ENCODE measurements around the gene ASTN1.

ASTN1 gene

DNA sequence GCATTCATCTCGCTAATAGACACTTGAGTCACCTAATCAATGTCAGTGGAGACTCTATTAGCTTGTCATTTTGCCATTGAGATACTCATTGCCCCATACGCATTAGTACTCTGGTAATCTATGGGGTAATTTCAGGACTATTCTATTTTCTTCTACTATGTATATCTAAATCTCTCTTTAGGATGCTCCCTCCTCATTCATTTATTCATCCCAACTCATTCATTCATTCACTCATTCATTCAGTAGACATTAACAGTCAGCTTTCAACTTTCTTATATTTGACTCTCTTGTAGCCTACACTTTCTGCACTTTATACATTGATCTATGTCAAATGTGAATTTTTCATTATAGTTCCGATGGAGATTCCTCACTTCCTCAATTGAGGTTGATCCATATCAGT, 170.9 kb downstream of the ASTN1 start:
- DNase-seq (ENCODE audit: low read depth in 2 of 2), result no peak

DNA sequence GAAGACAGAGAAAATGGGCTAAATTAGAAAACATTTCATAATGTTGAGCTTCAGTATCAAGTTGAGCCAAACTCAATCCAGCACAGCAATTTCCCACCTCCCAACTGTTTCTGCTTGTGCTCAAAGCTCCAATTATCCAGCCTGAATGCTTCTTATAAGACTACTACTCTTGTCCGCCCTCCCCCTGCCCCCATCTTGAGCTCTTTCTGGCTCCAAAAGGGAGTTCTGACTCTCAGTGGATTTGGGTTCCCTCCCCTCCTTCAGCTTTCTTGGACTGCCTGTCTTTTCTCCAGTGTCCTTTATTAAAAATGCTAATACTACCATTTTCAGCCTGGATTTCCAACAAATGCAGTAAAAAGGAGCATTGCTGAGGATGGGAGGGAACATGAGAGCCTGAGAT, 174.8 kb downstream of the ASTN1 start:
- DNase-seq (ENCODE audit: low read depth in 2 of 2), result no peak

DNA sequence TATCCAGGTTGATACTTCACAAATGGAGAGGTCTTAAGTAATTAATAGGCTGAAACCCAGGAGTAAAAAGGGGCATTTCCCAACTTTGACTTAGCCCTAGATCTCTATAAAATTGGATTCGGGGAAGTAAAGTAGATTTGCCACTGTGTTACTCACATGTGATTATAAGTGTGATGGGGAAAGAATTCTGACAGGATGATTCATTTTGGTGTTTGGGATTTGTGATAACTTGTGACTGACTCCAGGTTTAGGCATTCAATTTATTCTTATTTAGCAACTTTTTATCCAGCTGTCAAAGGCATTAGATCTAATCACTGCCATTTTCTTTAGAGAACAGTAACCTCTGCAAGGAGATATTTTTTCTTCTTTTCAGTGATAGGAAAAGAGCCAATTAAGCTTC, 175.5 kb downstream of the ASTN1 start:
- no peak for DNase-seq (ENCODE audit: low read depth in 2 of 2)

DNA sequence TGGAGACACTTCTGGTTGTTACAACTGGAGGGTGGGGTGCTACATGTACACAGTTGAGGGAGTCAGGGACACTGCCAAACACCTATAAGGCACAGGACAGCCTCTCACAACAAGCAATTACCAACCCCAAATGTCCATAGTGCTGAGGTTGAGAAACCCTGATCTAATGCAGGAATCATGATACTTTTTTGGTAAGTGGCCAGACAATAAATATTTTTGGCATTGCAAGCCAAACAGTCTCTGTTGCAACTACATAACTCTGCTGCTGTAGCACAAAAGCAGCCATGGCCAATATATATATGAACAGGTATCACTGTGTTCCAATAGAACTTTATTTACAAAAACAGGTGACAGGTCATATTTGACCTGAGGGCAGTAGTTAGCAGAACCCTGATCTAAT, 177.5 kb downstream of the ASTN1 start:
- DNase-seq (ENCODE audit: low read depth in 2 of 2), result no peak

DNA sequence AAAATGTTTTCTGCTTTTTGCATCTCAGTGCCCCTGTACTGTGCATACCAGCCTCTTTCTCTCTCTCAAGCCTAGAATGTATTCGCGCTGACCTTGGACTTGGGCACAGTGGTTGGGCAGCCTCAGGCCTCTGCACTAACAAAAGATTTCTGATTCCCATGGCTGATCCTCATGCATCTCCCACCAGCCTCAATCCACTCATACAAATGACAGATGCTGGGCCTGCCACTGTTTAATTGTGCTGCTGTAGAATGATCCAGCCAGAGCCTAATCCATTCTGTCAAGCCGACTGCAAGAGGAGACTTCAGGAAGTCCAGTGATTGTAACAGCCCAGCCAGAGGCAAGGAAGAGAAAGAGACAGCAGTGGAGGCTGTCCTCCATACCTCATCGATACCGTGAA, 180.8 kb downstream of the ASTN1 start:
- DNase-seq (ENCODE audit: low read depth in 2 of 2), result no peak

DNA sequence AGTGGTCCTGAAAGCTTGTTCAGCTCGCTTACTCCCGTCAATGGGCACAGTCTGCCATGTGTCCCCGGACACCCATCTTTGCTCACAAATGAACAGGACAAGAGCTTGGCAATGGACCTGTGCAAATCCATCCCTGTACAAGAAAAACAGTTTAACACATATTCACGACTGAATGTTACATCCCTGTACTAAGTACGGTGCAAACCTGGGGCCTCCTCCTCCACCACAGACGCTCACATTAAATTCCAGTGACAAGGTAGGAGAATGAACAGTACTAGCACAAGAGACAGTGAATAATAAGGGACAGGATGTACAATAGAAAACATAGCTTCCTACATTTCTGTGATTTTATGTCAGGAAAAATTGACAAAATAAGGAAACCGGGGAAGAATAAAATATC, 187.7 kb downstream of the ASTN1 start:
- DNase-seq (ENCODE audit: low read depth in 2 of 2), result no peak

DNA sequence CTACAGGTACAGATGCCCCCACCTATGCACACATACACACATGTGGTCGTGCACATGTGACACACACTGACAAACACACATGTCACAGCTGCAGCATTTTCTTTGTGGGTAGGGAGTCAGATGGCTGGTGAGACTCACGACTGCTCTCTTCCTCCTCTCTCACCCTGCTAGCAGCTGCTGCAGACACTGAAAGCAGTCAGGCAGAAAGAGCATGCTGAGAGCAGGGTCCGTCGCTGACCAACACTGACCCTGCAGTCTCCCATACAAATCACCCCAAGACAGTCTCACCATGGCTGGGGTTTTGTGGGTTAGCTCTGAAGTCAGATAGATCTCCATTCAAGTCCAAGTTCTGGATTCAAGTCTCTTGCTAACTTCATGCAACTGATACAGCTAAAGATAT, 188.3 kb downstream of the ASTN1 start:
- no peak for DNase-seq (ENCODE audit: low read depth in 2 of 2)

DNA sequence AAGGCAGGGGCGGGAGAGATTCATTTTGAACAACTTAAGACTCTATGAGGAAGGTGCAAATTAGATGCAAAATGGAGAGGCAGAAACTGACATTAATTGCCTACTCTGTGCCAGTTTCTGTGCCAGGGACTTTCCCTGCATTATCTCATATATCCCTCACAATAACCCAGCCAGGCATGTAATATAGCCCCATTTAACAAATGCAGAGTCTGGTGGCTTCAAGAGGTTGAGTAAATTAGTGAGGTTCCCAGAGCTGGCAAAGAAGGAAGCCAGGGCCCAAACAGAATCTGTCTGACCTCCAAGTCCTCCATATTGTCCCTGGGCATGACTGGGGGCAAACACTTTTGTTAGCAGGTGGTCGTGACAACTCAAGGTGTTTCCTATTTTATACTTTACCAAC, 199.8 kb downstream of the ASTN1 start:
- DNase-seq (ENCODE audit: low read depth in 2 of 2), result no peak

DNA sequence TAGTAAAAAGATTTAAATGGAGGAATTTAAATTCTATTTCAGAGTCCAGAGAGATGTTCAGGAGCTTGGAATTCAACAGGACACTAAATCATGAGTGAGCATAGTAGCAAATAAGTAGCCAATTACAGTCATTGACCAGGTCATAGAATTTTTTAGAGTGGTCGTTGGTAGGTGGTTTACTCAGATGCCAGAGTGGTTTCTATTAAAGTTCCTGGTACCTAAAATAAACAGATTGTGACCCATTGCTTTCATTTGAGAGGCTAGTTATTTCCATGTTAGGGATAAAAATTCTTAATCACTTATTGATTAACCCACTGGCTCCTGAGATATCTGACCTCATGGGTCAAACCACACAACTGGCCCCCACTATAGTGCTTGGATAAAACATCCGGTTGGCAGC, 201.3 kb downstream of the ASTN1 start:
- no peak for DNase-seq (ENCODE audit: low read depth in 2 of 2)

DNA sequence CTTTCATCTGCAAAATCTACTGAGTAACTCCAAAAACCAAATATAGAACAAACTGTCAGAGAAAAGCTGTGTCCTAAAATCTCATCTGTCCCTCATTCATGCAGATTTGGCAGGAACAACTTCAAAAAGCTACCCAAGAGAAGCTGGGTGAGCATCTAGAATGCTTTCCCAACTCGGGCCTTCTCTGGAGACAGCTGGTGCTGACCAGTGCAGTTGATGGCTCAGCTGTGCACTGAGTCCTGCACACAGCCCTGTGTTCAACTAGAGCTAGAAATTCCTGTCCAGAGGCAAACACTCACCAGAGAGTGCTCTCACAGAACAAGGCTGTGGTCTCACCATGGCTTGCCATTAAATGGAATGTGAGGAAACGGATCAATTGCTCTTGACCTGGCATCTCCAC, 202.8 kb downstream of the ASTN1 start:
- no peak for DNase-seq (ENCODE audit: low read depth in 2 of 2)

DNA sequence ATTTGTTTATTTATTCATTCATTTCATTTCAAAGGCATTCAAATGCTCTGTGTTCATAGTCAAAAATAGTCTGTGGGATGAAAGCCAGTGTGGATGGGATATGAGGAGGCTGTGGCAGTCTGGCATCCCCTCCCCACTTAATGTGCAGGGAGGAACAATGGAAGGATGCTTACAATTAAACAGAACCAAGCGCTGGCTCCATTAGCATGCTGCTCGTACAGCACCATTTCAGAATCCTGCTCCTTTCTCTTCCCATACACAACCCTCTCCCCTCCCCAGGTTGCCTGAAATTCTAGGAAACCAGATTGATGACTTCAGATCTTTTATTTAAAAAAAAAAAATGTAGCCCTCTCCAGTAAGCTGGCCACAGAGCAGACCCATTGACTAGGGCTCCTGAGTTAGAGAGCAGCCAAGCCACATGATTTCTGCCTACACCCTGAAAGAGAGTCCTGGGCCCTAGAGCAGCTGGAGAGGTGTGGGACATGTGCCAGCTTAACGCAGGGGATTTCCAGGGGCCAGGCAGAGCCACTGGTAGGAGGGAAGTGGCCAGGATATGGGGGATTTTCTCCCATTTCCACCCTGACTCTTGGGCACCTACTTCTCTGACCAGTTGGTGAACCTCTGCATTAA, 205.2 kb downstream of the ASTN1 start:
- DNase-seq (ENCODE audit: low read depth in 2 of 2), result no peak

DNA sequence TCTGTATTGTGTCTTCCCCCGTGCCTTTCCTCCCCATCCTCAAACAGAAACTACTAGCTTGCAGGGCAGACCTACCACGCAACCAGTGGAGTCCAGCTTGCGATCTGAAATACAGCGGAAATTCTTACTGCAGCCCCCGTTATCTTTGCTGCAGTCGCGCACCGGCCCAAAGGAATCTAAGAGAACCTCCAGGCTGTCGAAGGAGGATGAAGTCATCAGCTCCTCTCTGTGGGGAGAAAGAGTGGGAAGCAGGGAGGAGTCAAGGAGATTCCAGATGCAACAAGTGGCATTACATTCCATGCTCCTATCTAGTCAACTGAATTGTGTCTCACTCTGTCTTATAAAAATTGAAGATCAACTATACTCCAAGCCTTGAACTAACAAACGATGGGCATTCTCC, 206.9 kb downstream of the ASTN1 start:
- DNase-seq (ENCODE audit: low read depth in 2 of 2), result no peak

DNA sequence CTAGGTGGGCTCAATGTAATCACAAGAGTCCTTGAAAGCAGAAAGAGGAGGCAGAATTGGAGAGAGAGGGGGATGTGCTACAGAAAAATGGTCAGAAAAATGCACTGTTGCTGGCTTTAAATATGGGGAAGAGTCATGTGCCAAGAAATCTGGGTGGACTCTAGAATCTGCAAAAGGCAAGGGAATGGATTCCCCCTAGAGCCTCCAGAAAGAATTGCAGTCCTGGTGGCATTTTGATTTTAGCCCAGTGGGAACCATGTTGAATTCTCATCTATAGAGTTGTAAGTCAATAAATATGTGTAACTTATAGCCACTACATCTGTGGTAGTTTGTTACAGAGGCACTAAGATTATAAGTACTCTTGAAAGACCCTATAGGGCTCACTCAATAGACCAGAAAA, 210.3 kb downstream of the ASTN1 start:
- no peak for DNase-seq (ENCODE audit: low read depth in 2 of 2)

DNA sequence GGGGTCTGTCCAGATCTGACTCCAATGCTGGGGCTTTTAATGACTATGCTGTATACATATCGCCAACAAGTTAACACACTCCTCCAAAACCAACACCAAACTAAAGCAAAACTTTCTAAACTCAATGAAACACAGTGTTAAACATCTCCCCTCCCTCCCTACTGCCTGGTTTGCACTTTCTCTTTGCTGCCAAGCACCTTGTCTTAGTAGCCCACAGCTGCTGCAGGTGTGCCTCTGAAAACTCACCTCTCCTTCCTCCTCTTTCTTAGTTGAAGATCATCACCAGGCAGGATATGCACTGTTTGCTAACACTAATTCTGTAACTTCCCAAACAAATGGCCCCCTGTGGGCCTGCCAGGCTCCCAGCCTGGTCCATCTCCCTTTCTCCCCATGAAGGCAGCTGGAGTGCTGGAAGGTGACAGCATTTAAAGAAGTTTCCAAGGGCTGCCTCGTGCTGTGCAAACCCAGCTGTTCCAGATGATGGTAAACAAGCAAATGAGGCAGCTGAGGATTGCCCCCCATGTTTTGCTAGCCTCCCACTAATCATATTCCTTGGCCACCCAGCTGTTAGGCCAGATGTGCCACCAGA, 213.7 kb downstream of the ASTN1 start:
- DNase-seq (ENCODE audit: low read depth in 2 of 2), result no peak

DNA sequence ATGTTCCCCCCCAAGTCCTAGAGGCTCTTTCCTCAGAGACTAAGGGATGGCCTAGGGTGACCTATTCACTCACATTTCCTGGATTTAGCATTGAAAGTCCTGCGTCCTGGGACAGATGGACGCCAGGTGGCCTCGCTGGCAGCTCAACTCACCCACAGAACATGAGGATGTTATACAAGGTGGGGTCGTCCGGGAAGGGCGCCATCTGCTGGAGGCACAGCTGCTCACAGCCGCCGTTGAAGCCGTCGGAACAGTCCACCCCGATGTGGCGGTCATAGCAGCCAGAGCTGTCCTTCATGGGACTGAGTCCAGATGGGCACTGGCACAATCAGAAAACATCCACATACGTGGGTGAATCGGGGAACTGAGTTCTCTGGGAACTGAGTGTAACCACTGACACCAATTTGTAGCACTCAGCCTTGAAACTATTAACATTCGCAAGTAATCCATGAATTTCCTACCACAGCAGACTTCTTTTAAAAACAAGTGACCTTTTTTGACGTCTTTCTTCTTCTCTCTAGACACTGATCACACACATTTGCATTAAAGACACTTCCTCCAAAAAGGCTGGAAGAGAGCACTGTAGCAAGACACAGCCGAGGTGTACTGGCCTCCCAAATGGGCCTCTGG, 215.4 kb downstream of the ASTN1 start:
- DNase-seq (ENCODE audit: low read depth in 2 of 2), result no peak

DNA sequence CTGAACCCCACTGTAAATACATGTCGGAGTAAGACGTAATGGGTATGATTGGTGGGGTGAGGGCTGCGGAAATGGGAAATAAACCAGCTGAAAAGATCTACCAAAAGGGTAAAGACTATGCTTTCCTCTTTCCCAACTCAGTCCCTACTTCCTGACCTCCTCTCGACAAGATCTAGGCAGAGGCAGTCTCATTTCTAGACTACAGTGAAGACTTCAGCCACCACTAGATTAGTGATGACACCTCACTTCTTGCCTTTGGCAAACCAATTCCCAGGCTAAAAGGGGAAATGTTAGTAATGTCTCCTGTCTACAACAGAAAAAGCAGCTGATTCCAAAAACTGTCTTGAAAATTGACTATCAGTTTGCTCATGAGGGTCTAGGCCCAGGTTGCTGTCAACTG, 219.9 kb downstream of the ASTN1 start:
- DNase-seq (ENCODE audit: low read depth in 2 of 2), result no peak

DNA sequence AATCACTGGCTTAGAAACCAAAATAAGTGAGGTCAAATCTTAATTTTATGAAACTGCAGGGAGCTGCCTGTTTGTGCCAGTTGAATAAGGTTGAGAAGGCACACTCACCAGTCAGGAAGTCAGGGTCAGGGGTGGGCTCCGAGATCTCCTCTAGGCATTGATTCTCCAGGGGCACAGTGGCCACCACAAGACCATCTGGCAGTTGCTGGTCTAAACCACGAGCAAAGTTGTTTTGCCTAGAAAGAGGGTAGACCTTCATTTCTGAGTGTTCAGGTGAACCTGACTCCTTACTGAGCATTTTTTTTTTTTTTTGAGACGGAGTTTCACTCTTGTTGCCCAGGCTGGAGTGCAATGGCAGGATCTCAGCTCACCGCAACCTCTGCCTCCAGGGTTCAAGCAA, 220.7 kb downstream of the ASTN1 start:
- no peak for DNase-seq (ENCODE audit: low read depth in 2 of 2)

DNA sequence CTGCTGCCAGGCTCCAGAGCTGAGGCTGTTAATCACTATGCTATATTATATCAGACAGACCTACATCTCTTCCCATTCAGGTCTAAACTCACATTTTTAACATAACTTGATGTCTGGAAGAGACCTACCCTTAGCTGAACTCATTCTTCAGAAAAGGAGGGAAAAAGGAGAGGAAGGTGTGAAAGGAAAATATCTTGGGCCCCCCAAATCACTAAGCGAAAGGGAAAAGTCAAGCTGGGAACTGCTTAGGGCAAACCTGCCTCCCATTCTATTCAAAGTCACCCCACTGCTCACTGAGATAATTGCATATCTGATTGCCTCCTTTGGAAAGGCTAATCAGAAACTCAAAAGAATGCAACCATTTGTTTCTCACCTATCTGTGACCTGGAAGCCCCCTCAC, 222.2 kb downstream of the ASTN1 start:
- no peak for DNase-seq (ENCODE audit: low read depth in 2 of 2)

DNA sequence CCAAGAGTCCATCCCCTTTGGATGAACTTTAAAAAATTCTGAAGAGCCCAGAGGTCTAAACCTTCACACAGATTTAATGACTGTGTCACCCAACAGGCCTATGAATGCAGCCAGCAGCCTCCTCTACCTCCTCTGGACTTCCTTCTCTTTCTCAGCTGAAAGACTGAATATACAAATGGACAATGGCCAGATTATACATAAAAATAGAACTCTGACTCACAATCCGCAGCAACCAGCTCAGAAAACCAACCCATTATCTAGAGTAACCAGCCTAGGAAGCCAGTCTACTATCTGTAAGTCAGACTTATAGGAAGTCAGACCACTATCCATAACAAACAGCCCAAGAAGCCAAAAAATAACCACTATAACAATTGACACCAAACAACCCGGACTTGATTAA, 224.5 kb downstream of the ASTN1 start:
- no peak for DNase-seq (ENCODE audit: low read depth in 2 of 2)

DNA sequence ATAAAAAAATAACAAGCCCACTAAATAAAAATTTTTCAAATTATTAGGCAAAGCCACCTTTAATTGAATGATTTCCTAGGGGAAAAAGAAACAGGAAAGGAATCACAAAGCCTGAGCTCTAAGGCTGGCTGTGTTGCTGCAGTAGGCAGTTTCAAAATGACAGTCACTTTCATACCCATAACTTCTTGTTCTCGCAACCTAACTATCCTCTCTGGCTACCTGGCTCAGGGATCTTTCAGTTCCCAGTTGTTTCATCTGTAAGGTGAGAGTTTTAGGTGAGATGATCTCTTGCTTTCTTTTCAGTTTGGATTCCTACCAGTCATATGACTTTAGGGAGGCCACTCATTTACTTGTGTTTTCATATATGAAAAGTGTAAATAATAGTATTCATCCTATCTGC, 226.1 kb downstream of the ASTN1 start:
- DNase-seq (ENCODE audit: low read depth in 2 of 2), result no peak

DNA sequence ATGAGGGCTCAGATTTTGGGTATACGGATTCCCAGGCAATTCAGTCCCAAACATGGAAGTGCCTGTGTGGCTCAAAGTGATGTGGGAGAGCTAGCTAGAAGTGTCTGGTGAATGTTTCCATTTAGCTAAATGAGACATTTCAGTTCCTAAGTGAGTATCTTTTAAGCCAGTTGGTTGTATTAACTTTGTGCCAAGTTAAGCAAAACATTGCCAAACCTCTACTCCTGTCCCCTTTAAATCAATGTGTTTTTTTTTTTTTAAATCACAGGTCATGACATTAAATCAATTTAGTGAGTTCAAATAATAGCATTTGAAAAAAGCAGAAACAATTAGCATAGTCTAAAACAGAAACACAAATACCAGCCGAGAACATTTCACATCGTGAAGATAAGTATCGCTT, 230.1 kb downstream of the ASTN1 start:
- DNase-seq (ENCODE audit: low read depth in 2 of 2), result no peak

DNA sequence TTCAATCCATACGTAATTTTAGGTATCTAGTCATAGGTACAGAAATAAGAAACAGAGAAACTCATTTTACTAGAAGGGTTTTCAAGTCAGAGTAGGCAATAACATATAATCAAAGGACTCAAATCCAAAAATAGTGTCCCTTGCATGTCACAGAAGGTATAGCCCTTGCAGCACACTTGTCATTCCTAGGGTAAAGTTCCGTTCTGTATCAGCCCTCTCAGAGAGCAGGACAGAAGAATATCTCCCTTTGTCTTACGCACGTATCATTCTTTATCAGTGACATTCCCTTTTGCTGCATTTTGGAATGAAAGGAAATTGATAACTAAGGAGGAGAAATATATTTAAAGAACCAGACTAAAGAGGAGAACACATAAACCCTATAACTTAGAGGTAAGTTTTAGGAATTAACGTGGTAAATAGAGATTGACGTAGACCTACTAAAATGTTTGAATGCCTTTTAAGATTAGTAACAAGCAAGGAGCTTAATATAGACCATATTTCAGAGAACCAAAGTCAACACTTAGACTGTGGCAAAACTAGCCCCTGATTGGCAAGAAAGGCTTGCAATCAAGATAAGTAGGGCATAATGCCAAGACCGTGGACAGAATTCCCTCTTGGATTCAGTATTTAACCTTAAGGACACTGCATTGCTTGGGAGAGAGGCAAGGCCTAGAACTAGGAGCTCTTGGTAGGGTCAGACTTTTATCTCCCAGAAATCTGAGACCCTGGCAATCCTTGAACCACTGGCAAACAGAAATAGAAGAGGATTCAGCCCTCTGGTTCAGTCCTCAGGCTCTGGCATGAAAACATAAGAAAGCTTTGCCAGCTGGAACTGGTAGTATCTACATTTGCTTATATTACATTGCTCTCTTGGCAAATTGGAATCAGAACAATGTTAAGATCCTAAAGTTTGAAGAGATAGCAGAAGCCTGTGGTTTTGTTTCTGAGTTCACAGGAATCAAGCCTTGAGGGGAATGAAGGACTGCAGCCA, 232.1 kb downstream of the ASTN1 start:
- no peak for DNase-seq (ENCODE audit: low read depth in 2 of 2)

DNA sequence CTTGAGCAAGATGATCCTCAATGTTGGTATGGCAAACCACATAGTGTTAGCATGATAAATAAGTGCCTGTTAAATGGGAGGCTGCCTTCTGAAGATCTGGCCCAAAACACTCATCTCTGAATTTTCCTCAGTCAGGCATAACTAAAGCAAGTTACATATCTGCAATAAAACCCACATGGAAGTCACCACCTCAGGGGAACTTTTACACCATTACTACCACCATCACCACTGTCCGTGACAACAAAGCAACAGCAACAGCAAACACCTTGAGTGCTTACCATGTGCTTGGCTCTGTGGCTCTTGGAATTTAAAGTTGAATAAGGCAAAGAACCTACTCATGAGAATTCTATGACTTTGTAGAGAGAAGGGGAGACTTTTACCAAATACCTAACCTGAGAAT, 233.0 kb downstream of the ASTN1 start:
- DNase-seq (ENCODE audit: low read depth in 2 of 2), result no peak
